HG02642 (cell line): Measurements from ENCODE around the gene CHD9.
"Not testable (repeated sequence)": the region's sequence is repeated elsewhere in the genome, so short reads cannot be mapped to it uniquely, and the experiment has no call there.

Experiments
- ATAC-seq: cut with Tn5 transposase; IDR thresholded peaks from one replicate; pipeline ENCODE4 v1.9.1; 2021; ENCODE audit warnings: mild to moderate bottlenecking; ENCODE audit not compliant: unreplicated experiment, poor library complexity

The CHD9 gene

GRCh38 chr16:53261276-53261675, 206.5 kb downstream of the CHD9 start:
- no peak for ATAC-seq

GRCh38 chr16:53262645-53263044, 207.9 kb downstream of the CHD9 start:
- no peak for ATAC-seq

GRCh38 chr16:53266156-53266555, 211.4 kb downstream of the CHD9 start:
- no peak for ATAC-seq

- ATAC-seq: not testable (repeated sequence)
Observed at GRCh38 chr16:53278498-53278897, 223.7 kb downstream of the CHD9 start.

- ATAC-seq: no peak
Observed at GRCh38 chr16:53281280-53281679, 226.5 kb downstream of the CHD9 start.

- ATAC-seq: no peak
Observed at GRCh38 chr16:53281859-53282258, 227.1 kb downstream of the CHD9 start.

GRCh38 chr16:53282328-53282727, 227.5 kb downstream of the CHD9 start:
- no peak for ATAC-seq

- no peak for ATAC-seq
Observed at GRCh38 chr16:53282975-53283946, 228.5 kb downstream of the CHD9 start.

- no peak for ATAC-seq
Observed at GRCh38 chr16:53285236-53285635, 230.4 kb downstream of the CHD9 start.

GRCh38 chr16:53290520-53290919, 235.7 kb downstream of the CHD9 start:
- no peak for ATAC-seq

- ATAC-seq: no peak
Observed at GRCh38 chr16:53291757-53292392, 237.1 kb downstream of the CHD9 start.

- ATAC-seq: no peak
Observed at GRCh38 chr16:53297477-53297876, 242.7 kb downstream of the CHD9 start.

- no peak for ATAC-seq
Observed at GRCh38 chr16:53304334-53304733, 249.5 kb downstream of the CHD9 start.

GRCh38 chr16:53305743-53306142, 251.0 kb downstream of the CHD9 start:
- no peak for ATAC-seq

GRCh38 chr16:53309457-53309856, 254.7 kb downstream of the CHD9 start:
- no peak for ATAC-seq

- ATAC-seq: no peak
Observed at GRCh38 chr16:53320992-53321391, 266.2 kb downstream of the CHD9 start.

- ATAC-seq: no peak
Observed at GRCh38 chr16:53323924-53324323, 269.1 kb downstream of the CHD9 start.

- ATAC-seq: not testable (repeated sequence)
Observed at GRCh38 chr16:53330991-53331390, 276.2 kb downstream of the CHD9 start.

GRCh38 chr16:53334581-53334980, 279.8 kb downstream of the CHD9 start:
- ATAC-seq: no peak

- ATAC-seq: no peak
Observed at GRCh38 chr16:53337294-53337693, 282.5 kb downstream of the CHD9 start.

GRCh38 chr16:53341792-53342191, 287.0 kb downstream of the CHD9 start:
- no peak for ATAC-seq

- no peak for ATAC-seq
Observed at GRCh38 chr16:53355064-53355463, 300.3 kb downstream of the CHD9 start.
